HG02642 (cell line): ENCODE measurements around the gene PTPN12.
"Not testable (repeated sequence)": the region's sequence is repeated elsewhere in the genome, so short reads cannot be mapped to it uniquely, and the experiment has no call there.

ENCODE experiments used
- ATAC-seq: cut with Tn5 transposase; IDR thresholded peaks from one replicate; pipeline ENCODE4 v1.9.1; 2021; ENCODE audit warnings: mild to moderate bottlenecking; ENCODE audit not compliant: unreplicated experiment, poor library complexity

The PTPN12 gene

DNA sequence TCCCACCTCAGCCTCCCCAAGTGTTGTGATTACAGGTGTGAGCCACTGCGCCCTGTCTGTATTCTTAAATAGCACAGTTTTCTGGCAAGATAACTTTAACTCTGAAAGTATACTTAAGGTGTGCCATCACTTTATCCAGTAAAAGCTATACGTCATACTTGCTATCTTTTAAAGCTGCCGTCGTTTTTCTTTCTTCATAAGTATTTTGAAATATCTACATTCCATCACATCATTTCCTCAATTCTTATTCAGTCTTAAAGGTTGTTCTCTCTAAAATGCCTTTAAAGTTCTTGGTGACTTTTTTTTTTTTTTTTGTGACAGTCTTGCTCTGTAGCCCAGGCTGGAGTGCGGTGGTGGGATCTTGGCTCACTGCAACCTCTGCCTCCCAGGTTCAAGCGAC is 34.7 kb downstream of the PTPN12 start:
- ATAC-seq, result no peak

DNA sequence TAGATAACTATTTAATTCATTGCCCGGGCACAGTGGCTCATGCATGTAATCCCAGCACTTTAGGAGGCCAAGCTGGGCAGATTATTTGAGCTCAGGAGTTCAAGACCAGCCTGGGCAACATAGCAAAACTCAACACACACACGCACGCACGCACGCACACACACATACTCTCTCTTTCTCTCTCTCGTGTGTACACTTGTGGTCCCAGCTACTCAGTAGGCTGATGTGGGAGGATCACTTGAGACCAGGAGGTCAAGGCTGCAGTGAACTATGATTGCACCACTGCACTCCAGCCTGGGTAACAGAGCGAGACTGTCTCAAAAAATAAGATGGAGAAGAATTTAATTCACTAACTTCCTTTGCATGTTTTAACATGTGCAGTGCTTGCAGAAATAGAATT is 38.1 kb downstream of the PTPN12 start:
- no peak for ATAC-seq

DNA sequence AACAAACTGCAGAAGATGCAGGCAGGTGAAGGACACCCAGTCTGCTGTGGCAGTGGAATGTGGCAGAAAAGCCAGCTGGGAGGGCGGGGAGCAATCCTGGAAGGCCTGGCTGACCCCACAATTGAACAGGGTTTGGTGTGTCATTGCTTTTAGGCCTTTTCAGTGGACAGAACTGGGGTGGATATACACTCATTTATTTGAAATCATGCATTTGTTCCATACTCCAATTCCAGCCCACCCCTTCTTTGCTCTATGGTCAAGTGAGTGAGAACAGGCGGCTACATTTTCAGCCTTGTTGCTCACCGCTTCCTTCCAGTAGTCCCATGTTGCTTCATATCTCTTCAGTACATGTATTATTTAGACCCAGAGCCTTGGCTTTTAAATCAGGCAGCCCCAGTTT is 39.8 kb downstream of the PTPN12 start:
- no peak for ATAC-seq

DNA sequence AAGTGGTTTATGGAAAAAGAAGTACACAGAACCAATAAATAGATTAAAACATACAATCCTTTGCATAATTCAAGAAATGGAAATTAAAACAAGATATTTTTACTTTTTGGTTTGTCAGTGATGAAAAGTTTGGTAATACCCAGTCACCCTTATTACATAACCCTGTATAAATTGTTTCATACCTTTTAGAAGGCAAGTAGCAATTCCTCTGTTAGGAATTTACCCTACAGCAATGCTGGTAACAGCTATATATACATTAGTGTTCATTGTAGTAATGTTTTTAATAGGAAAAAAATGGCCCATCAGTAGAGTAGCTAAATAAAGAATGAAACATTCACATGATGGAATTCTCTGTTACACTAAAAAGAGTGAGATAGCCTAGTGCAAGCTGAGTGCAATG is 42.7 kb downstream of the PTPN12 start:
- no peak for ATAC-seq

DNA sequence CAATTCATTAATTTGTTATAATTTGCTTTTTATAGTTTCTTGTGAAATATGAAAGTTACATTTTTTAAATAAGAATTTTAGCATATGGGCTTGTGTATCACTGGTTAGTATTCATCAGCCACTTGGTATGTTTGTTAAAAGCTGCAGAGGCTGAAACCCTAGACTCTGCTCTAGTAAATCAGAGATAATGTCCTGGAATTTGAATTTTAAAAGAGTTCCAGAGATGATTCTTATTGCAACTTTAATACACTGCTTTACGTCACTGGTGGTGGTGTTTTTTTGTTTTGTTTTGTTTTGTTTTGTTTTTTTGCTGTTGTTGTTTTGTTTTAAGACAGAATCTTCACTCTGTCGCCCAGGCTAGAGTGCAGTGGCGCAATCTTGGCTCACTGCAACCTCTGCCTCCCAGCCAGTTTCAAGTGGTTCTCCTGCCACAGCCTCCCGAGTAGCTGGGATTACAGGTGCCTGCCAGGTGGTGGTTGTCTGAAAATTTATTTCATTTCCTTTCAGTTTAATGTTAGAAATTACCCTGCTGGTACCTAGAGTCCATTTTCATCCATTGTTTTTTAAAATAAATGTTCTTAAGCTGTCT is 43.8 kb downstream of the PTPN12 start:
- ATAC-seq, result no peak

DNA sequence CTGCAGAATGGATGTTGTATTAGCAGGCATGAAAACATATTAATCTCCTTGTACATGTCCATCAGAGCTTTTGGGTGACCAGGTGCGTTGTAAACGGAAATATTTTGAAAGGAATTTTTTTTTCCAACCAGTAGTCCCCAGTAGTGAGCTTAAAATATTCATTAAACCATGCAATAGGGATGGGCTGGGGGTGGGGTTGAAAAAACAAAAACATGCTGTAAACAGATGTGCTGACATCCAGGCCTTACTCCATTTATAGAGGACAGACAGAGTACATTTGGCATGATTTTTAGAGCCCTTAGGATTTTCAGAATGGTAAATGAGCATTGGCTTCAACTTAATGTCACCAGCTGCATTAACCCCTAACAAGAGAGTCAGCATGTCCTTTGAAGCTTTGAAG is 50.2 kb downstream of the PTPN12 start:
- ATAC-seq, result no peak

DNA sequence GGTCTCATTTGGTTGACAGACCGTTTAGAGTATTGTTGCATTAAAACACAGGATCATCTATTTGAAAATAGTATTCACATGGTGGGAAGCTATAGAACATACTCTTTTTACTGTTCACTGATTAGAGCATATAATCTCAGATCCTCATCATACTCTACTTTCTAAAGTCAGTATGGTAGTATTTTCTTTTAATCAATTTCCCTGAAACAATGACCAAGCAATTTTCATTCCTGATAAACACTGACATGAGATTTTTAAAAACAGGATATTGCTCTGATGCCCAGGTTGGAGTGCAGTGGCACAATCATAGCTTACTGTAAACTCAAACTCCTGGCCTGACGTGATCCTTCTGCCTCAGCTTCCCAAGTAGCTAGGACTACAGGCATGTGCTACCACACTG is 63.9 kb downstream of the PTPN12 start:
- ATAC-seq, result no peak

DNA sequence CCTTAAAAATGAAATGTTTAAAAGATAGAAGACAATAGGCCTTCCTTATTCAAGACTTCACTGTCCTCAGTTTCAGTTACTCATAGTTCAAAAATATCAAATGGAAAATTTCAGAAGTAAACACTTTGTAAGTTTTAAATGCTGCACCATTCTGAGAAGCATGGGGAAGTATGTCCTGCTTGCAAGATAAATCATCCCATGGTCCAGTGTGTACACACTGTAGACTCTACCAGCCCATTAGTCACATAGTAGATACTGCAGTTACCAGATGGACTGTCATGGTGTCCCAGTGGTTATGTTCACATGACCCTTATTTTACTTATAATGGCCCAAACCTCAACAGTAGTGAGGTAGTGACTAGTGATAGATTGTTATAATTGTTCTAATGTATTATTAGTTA is 69.5 kb downstream of the PTPN12 start:
- no peak for ATAC-seq

DNA sequence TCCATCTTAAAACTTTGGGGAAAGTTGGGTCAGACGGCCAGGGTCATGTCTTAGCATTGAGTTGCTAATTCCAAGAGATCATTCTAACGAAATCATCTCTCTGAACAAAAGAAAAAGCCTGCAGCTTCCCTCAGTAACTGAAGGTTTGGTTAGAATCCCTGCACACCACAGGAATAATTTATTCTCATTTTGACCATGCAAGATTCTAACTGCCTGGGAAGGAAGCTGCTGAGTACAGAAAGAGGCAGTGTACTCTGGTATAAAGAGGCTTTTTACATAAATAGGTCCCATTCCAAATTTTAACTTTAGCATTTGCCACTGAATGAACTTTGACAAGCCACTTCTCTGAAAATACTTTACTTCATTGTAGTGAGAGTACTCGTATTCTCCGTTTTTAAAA is 82.2 kb downstream of the PTPN12 start:
- ATAC-seq, result no peak

DNA sequence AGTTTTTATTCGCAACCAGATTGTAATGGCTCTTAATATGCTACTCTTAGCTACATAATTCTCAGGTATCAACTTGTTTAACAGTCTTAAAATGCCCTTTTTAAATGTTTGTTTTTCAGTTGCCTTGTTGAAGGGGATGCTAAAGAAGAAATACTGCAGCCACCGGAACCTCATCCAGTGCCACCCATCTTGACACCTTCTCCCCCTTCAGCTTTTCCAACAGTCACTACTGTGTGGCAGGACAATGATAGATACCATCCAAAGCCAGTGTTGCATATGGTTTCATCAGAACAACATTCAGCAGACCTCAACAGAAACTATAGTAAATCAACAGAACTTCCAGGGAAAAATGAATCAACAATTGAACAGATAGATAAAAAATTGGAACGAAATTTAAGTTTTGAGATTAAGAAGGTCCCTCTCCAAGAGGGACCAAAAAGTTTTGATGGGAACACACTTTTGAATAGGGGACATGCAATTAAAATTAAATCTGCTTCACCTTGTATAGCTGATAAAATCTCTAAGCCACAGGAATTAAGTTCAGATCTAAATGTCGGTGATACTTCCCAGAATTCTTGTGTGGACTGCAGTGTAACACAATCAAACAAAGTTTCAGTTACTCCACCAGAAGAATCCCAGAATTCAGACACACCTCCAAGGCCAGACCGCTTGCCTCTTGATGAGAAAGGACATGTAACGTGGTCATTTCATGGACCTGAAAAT is 89.7 kb downstream of the PTPN12 start:
- ATAC-seq, result no peak

DNA sequence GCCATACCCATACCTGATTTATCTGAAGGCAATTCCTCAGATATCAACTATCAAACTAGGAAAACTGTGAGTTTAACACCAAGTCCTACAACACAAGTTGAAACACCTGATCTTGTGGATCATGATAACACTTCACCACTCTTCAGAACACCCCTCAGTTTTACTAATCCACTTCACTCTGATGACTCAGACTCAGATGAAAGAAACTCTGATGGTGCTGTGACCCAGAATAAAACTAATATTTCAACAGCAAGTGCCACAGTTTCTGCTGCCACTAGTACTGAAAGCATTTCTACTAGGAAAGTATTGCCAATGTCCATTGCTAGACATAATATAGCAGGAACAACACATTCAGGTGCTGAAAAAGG is 90.2 kb downstream of the PTPN12 start:
- no peak for ATAC-seq

DNA sequence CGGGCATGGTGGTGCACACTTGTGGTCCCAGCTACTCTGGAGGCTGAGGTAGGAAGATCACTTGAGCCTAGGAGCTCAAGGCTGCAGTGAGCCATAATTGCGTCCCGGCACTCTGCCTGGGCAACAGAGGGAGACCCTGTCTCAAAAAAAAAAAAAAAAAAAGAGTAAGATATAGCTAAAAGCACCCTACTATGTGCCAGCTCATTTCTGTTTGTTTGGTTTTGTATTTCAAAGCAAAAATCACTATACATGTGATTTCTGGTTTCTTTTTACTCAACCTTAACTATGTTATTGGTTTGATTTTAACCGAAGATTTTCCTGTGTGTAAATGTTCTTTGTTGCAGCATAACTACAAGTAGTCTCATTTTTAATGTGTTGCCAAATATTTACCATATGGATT is 92.7 kb downstream of the PTPN12 start:
- no peak for ATAC-seq

DNA sequence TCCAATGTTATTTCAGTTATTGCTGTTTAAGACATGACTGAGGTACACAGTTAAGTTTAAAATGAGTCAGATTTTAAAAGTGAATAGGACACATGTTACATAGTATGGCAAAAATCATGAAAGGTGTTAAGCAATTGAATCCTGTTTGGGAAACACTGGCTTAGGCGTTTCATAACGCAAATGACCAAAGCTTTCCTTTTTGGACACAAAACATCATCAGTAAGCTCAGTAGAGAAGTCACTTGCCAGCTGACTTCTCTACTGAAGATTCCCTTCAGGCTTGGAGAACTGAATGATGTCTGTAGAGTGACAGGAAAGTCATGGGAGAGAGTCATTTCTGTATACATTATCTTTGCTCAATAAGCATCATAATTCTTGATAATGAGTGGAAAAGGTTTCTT is 94.7 kb downstream of the PTPN12 start:
- ATAC-seq, result no peak

DNA sequence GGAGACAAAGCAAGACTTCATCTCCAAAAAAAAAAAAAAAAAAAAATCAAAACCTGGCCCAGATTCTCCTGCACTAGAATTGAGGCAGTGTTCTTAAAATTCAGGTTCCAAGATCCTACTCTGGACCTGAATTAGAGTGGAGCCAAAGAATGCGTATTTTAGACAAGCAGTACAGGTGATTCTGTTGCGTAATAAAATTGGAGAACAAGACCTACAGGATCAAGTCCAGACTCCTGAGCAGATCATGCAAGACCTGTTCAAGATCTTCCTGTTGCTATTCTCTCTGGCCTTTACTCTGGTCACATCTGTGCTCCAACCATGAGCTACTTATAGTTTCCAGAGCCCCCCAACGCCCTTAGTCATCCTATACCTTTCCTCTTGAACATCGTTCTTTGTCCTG is 107.7 kb downstream of the PTPN12 start:
- ATAC-seq, result no peak

DNA sequence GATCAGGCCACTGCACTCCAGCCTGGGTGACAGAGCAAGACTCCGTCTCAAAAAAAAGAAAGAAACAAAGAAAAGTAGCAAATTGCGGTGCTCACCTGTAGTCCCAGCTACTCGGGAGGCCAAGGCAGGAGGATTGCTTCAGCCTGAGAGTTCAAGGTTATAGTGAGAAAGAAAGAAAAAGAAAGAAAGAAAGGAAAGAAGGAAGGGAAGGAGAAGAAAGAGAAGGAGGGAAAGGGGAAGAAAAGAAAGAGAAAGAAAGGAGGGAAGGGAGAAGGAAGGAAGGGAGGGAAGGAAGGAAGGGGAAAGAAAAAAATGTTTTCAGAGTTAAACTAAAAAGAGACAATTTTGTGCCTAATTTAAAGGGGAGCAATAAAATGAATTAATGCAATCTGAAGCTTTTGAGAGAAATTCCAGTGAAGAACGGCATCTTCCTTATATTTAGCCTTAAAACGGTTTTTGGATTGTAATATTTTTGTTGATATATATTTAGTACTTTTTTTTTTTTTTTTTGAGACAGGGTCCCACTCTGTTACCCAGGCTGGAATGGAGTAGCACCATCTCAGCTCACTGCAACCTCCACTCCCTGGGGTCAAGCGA is 111.7 kb downstream of the PTPN12 start:
- no peak for ATAC-seq

DNA sequence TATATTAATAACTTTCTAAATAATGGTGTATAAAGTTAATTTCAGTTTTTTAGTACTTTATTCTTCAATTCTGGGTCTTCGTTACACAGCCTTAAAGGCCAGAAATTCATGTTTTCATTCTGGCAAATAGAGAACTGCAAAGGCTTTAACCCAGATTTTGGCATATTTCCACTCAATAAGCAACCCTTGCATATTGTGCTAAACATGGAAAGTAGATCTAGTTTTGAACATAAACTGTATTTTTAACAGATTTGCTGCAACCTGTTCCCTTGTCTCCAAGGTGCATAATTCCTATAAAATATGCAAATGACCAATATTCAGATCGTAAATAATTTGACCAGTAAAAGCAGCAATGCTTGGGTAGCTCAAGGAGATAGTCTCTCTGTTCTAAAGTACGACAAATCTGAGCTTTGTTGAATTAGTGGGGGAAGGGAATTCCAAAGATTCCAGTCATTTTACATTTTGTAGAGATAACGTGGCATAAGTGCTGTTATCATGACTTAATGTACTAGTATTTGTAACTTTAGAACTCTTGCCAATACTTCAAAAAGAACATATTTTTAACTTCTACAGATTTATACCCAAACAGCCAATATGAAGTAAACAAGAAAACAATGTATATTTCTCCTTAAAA is 112.7 kb downstream of the PTPN12 start:
- ATAC-seq, result no peak

DNA sequence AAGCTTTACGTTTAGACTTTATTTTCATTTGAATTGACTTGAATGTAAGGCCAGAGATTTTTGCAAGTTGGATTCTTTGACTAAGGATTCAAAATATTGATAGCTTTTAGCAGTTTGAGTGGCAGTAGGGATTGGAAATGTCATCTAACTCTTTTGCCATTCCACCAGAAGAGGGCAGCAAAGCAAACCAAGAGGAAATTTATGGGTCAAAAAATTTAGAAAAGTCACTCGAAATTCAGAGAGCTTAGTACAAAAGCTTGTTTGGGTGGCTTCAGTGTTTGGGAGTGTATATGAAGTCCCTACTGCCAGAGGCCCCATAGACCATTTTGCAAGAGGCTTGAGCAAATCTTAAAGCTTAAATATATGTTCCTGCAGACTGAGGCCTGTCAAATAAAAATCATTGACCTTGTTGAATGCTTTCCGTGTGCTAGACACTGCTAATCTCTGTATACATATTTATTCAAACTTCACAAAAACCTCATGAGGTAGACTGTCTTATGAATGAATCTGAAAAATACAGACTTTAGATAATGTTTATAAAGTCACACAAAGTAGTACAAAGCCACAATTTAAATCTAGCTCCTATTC is 114.6 kb downstream of the PTPN12 start:
- no peak for ATAC-seq

DNA sequence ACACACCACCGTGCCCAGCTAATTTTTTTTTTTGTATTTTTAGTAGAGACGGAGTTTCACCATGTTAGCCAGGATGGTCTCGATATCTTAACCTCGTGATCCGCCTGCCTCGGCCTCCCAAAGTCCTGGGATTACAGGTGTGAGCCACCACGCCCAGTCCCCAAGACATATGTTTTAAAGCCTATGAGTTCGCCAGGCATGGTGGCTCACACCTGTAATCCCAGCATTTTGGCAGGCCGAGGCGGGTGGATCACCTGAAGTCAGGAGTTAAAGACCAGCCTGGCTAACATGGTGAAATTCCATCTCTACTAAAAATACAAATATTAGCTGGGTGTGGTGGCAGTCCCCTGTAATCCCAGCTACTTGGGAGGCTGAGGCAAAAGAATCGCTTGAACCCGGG is 115.7 kb downstream of the PTPN12 start:
- not testable (repeated sequence) for ATAC-seq

DNA sequence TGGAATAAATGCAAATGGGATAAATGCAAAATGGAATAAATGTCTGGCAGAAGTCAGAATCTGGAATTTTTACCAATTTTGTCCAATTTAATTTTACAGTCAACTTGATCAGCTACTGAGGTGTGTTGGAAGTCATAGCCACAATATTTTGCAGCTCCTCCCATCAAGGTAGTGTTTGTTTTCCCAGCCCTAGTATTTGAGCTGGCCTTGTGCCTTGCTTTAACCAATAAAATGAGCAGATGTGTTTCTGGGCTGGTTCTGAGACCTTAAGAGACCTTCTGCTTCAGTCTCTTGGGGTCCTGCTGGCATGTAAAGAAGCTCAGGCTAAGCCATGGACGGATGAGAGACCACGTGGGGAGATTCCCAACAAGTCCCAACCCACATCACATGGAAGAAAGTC is 116.5 kb downstream of the PTPN12 start:
- ATAC-seq, result no peak

DNA sequence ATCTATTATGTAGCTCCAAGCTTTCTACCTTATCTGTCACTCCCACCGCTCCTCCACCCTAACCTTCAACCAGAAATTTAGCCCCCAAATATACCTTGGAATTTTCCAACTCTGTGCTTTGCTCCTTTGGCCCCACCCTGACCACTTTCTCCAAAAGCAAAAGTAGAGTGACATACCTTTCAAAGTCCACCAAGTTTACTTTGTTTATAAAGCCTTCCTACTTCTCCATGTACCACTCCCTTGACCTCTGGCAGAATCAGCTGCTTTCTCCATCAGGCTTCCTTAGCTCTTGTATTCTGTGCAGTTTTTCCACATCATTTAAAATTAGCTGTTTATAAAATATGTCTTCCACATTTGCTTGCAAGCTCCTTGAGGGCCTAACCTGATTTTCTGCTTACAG is 118.3 kb downstream of the PTPN12 start:
- ATAC-seq, result no peak

DNA sequence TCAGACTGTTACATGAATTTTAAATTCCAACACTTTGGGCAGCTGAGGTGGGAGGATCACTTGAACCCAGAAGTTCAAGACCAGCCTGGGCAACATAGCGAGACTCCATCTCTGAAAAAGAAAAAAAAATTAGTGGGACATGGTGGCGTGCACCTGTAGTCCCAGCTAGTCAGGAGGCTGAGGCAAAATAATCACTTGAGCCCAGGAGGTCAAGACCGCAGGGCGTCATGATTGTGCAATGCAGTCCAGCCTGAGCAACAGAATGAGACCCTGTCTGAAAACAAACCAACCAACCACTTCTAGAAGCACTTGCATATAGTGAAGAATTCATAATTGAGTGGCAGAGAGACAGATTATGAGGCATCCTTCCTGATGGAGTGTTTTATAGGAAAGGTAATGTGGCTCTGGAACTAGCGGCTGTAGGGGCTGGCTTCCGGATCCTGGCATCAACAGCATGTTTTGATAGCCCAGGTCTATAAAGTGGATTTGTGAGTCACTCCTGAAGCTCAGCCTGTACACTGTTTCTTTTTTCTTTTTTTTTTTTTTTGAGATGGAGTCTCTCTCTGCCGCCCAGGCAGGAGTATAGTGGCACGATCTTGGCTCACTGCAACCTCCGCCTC is 118.9 kb downstream of the PTPN12 start:
- no peak for ATAC-seq
